ENCODE data around the gene FOXQ1.
"Not testable (repeated sequence)": the region's sequence is repeated elsewhere in the genome, so short reads cannot be mapped to it uniquely, and the experiment has no call there.

FOXQ1 gene

GRCh38 chr6:1347161-1347560, 35.3 kb downstream of the FOXQ1 start:
- no peak for DNase-seq (ENCODE audit: low read depth)
- H3K4me3 ChIP-seq (ENCODE audit: low read depth, low read length), result no peak overlapping the region

- H3K4me3 ChIP-seq (ENCODE audit: low read depth, low read length), result no peak overlapping the region
Measured at GRCh38 chr6:1348675-1349074, 36.8 kb downstream of the FOXQ1 start.

GRCh38 chr6:1349655-1350054, 37.8 kb downstream of the FOXQ1 start:
- H3K4me3 ChIP-seq (ENCODE audit: low read depth, low read length), result no peak overlapping the region
- DNase-seq (ENCODE audit: low read depth), result no peak

More at GRCh38 chr6:1348675-1349074, 36.8 kb downstream of the FOXQ1 start:
- DNase-seq (ENCODE audit: low read depth), result no peak

- H3K4me3 ChIP-seq (ENCODE audit: low read depth, low read length), result no peak overlapping the region
- no peak for DNase-seq (ENCODE audit: low read depth)
Measured at GRCh38 chr6:1351381-1352008, 39.6 kb downstream of the FOXQ1 start.

GRCh38 chr6:1355068-1355467, 43.2 kb downstream of the FOXQ1 start:
- H3K4me3 ChIP-seq (ENCODE audit: low read depth, low read length), result not testable (repeated sequence)

GRCh38 chr6:1361717-1362116, 49.8 kb downstream of the FOXQ1 start:
- H3K4me3 ChIP-seq (ENCODE audit: low read depth, low read length); DNase-seq (ENCODE audit: low read depth): not testable (repeated sequence)

More at GRCh38 chr6:1355068-1355467, 43.2 kb downstream of the FOXQ1 start:
- DNase-seq (ENCODE audit: low read depth), result not testable (repeated sequence)

GRCh38 chr6:1362643-1363042, 50.7 kb downstream of the FOXQ1 start:
- DNase-seq (ENCODE audit: low read depth), result no peak
- H3K4me3 ChIP-seq (ENCODE audit: low read depth, low read length), result no peak overlapping the region

GRCh38 chr6:1363298-1363697, 51.4 kb downstream of the FOXQ1 start:
- no peak for DNase-seq (ENCODE audit: low read depth)
- no peak overlapping the region for H3K4me3 ChIP-seq (ENCODE audit: low read depth, low read length)

GRCh38 chr6:1363729-1364572, 52.1 kb downstream of the FOXQ1 start:
- no peak overlapping the region for H3K4me3 ChIP-seq (ENCODE audit: low read depth, low read length)
- peak; percentile 43 for DNase-seq (ENCODE audit: low read depth)
